NCI-H2171 treated with DMSO at 0.1 percent for 48 hours (cell line): Measurements from ENCODE around the gene VDAC1.
"Not testable (repeated sequence)": the region's sequence is repeated elsewhere in the genome, so short reads cannot be mapped to it uniquely, and the experiment has no call there.

ENCODE experiments used
- DNase-seq: peaks from one replicate; lab custom pipeline; 2025; lab: John Stamatoyannopoulos, UW

Gene VDAC1

DNA sequence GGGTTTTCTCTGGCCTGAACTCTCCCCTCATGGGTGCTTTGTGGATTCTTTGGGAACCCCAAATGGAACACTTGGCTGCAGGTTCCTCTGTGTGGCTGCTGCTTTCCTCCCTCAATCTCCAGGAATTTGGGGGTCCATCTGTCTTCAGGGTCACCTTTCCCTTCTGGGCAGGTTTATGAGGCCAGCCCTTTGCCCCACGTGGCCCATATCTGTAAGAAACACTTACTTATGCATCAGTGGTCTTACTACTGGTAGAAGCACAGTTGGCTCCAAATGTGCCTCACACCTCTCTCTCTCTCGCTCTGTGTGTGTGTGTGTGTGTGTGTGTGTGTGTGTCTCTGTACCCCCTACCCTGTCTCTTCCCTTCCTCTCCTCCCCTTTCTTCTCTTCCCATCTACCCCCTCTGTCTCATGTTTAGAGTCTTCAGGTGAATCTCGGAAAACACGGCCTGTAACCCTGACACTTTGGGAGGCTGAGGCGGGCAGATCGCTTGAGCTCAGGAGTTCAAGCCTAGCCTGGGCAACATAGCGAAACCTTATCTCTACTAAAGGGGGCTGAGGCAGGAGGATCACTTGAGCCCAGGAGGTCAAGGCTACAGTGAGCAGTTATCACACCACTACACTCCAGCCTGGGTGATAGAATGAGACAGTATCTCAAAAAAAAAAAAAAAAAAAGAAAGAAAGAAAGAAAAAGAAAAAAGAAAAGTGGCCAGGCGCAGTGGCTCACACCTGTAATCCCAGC, 63.1 kb downstream of the VDAC1 start:
- no peak for DNase-seq

DNA sequence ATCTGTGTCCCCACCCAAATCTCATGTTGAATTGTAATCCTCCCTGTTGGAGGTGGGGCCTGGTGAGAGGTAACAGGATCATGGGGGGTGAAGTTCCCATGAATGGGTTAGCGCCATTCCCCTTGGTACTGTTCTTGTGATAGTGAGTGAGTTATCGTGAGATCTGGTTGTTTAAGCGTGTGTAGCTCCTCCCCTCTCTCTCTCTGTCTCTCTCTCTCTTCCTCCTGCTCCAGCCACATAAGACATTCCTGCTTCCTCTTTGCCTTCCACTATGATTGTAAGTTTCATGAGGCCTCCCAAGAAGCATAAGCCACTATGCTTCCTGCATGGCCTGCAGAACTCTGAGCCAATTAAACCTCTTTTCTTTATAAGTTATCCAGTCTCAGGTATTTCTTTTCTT, 65.1 kb downstream of the VDAC1 start:
- no peak for DNase-seq

DNA sequence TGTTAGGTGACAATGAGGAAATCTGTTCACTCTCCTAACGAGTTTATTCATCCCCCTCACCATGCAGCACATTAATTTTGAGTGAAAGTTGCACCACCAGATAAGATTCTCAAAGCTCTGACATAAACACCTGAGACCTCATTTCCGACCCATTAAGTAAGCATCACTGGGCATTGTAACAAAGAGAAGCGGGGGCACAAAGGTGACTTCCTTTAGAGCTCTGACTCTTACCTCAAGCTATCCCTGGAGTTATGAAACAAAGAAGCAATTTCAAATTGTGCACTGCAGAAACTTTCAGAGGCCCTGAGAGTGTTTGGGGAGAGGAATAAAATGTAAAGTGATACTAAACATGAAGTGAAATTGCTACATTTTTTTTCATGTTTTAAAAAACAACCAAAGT, 65.8 kb downstream of the VDAC1 start:
- DNase-seq, result peak; percentile 43

DNA sequence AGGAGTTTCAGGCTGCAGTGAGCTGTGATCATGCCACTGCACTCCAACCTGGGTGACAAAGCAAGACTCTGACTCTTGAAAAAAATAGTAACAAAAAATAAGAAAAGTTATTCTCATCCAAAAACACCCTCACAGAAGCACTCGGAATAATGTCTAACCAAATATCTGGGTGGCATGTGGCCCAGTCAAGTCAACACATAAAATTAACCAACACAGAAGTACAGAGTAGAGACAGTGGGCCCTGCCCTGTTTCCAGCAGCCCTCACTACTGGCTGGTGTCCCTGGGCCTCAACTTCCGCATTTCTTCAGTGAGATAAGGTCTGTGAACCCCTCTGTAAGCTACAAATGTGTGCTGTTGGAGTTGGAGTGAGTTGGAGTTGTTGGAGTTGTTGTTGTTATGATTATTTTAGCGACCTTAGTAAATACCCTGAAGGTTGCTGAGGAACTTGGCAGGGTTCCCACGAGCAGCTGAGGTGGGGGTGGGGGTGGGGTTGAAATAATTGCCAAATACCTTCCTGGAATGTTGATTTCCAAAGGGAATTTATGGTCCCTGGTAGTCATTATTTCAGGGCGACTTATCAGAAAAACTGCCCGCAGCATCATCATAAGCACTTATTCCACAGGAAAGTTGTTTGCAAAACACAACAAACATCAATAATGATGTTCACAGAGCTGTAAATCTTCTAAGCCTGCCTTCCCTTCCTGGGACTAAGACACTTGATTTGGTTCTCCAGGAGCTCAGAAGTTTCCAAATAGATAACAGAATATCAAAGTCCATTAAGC, 66.5 kb downstream of the VDAC1 start:
- DNase-seq, result peak; percentile 2

DNA sequence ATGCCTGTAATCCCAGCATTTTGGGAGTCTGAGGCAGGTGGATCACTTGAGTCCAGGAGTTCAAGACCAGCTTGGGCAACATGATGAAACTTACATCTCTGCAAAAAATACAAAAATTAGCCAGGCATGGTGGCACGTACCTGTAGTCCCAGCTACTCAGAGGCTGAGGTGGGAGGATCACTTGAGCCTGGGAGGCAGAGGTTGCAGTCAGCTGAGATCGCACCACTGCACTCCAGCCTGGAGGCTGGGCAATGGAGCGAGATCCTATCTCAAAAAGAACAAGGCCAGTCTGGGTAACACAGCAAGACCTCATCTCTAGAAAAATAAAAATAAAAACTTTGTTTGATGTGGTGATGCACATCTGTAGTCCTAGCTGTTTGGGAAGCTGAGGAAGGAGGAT, 67.1 kb downstream of the VDAC1 start:
- not testable (repeated sequence) for DNase-seq

DNA sequence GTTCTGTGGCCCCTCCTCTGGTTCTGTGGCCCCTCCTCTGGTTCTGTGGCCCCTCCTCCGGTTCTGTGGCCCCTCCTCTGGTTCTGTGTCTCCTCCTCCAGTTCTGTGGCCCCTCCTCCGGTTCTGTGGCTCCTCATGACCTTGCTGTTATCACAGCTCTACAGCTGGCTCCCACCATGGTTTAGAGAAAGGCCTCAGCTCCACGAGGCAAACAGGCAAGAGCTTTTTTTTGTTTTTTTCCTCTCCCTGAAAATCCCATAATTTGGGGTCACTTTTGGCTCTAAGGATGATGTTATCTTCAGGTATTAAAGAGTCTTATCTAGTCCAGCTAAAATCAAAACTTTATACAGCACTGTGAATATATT, 68.1 kb downstream of the VDAC1 start:
- no peak for DNase-seq

DNA sequence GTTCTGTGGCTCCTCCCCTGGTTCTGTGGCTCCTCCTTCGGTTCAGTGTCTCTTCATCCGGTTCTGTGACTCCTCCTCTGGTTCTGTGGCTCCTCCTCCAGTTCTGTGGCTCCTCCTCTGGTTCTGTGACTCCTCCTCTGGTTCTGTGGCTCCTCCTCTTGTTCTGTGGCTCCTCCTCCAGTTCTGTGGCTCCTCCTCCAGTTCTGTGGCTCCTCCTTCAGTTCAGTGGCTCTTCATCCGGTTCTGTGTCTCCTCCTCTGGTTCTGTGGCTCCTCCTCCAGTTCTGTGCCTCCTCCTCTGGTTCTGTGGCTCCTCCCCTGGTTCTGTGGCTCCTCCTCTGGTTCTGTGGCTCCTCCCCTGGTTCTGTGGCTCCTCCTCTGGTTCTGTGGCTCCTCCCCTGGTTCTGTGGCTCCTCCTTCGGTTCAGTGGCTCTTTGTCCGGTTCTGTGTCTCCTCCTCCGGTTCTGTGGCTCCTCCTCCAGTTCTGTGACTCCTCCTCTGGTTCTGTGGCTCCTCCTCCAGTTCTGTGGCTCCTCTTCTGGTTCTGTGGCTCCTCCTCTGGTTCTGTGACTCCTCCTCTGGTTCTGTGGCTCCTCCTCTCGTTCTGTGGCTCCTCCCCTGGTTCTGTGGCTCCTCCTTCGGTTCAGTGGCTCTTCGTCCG, 68.7 kb downstream of the VDAC1 start:
- DNase-seq, result not testable (repeated sequence)

DNA sequence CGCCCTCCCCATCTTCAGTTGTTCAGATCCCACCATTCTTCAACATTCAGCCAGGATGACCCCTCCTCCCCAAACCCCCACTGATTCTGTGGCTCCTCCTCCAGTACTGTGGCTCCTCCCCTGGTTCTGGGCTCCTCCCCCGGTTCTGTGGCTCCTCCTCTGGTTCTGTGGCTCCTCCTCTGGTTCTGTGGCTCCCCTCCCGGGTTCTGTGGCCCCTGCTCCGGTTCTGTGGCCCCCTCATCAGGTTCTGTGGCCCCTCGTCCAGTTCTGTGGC, 69.2 kb downstream of the VDAC1 start:
- DNase-seq, result no peak

DNA sequence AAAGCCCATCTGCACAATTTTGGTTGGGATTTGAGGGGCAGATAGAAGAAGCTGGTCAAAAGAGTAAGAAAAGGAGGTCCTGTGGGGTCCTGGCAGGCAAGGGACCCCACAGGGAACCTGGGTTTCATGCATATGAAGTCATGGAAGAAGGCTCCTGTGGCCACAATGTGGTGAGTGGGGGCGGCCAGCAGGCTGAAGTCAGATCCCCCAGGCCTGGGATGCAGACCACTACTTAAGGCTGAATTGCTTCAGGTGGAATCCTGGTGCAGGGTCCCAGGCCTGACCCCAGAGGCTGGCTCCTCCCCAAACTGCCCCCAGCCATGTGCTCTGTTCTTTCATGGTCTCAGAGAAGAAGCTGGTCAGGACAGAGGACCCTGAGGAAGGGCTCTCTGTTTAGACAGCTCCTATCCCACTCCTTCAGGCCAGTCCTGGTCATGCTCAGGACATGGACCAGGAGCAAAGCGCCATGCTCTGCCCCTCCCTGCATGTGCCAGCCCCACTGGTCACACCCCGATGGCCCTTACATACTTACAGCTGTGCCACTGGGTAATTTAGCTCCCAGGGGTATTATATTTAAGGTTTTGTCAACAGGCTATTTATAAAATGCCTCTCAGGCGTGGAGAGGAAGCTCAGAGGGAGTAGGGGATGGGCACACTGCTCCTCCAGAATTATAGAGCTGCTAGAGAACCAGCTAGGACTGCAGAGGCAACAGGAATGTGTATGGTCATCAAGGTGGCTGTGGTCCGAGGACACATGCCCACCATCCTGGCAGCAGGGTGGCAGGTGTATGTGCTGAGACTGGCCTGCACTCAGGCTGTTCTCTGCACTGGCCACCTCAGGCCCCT, 69.7 kb downstream of the VDAC1 start:
- no peak for DNase-seq

DNA sequence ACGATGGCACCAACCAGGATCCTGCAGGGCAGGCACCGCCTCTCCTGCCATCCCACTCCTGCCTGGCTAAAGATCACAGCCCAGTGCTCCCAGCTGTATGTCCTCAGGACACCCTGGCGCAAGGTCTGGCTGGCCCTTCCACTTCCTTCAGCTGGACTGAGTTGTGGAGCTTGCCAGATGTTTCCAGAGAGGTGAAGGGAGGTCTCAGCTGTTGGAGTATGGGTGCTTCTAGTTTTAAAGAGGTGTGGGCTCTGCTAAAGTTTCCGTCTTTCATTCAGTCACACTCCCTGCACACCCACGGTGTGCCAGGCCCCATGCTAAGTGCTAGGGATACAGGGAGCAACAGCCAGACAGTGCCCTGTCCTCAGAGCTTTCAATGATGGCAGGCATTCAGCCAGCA, 70.5 kb downstream of the VDAC1 start:
- DNase-seq, result no peak

DNA sequence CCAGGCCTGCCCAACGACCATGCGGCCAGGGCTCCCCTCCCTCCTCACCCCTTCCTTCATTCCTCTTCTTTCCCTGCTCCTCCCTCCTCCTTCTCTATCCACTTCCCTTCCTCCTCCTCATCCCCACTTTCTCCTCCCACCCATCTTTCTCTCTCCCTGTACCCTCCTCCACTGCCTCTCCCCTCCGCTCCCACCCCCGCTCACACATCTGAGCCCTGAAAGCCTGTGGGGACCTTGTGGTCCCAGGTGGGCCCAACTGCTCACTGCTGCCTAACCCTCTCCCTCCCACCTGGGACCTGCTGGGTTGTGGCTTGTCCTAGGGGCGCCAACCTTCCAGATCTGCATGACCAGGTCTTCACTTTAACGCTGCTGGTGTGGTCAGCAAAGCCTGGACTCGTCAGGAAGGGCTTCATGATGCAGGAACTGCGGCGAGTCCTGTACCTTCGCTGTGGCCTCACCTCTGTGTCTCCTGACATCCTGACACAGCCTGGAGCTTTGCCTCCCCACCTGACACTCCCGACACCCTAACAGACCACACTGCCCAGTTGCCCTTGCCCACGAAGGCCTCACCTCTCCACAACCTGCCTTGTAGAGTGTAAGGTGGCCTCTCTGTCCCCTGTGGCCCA, 71.0 kb downstream of the VDAC1 start:
- no peak for DNase-seq

DNA sequence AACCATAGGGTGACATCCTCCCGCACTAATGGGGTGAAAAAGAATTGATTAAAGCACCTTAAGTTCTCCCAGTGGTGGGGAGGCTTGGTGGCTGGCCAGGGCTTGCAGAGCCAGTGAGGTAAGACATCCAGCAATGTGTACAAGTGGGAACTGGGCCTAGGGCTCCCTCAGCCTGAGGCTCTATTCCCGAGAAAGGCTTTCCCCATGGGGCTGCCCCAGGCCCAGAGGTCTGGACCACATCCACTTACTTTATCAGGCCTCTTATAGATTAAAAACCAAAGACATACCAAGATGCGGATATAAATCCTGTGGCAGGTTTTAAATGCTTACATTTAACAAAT, 71.6 kb downstream of the VDAC1 start:
- DNase-seq, result no peak

DNA sequence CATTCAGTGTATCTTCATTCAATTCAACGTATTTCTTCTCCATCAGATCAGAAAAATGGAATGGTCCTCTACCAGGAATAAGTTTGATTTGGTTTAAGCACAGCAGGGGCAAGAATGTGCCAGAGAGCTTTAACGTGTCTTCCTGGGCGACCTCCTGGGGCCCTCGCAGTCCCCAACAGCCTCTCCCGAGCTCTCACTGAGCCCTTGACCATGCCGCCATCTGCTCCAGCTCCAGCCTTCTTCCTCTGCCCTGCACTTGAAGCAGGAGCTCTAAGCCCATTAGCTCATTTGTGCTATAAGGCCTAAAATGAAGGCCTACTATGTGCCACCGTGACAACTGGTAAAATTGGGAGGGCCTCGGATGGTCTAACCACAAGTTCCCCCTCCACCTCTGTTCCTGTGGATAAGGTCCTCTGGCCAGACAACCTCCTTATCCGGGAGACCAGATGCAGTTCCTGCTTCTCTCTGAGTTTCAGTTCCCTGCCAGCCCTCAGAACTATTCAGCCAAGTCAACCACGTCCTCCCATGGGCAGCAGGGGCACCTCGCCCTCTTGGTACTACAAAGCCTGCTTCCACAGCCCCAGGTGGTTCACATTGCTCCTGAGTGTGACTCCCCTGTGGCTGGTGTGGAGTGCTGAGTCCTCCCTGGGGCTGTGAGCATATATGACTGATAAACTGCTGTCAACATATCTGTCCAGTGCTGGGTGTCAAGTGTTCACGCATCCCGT, 72.2 kb downstream of the VDAC1 start:
- no peak for DNase-seq

DNA sequence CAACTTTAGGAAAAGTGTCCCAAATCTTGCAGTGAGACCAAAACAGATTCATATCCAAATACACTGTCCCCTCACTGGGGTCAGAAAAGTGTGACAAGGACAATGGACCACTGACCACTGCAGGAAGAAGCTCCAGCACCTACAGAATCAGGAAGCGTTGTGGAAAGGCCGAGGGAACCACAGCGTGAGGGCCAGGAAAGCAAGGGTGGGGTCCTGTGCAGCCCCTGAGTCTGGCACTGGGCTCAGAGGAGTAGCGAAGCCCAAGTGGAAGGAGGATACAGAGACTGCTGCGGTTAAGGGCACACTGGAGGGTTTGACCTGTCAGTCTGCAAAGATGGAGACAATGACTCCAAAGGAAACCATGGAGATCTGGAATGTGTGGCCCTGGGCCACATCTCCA, 73.2 kb downstream of the VDAC1 start:
- no peak for DNase-seq

DNA sequence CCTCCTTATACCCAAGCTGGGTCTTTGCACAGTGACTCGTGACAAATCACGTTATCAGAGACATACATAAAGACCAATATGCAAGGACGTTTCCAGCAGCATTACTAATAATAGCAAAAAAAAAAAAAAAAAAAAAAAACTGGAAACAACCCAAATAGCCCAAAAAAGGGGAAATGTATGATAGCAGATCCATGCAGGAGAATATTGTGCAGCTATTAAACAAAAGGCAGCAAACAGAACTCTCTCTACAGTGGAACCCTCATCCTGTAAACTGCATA, 74.0 kb downstream of the VDAC1 start:
- no peak for DNase-seq

DNA sequence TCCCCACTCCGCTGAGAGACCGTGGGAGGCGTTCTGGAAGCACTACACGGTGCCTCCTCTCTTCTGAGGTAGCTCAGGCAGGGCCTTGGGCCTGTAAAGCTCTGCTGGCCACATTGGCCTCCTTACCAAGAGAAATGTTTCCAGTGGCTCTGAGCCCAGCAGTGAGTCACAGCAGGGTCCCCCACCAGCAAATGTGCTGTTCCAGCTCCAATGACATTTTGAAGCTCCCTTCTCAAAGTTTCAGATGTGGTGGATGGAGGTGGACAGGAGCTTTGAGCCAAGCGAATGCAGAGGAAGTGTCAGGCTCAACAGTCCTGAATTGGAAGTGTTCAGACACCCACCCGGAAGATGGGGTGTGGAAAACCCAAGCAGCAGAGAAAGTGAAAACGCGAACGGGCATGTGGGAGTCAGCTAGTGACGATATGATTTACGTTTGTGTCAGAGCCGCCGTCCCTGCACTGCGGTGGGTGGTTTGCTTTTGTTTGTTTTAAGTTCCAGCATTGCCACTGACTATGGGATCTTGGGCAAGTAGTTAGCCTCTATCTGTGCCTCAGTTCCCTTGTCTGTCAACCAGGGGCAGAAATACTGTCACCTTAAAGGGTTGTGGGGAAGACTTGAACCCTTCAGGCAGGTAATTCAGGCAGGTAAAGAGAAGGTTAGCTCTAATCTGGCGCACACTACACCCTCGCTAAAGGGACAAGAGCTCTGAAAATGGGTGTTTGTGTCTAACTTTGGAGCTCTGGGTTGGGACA, 74.5 kb downstream of the VDAC1 start:
- no peak for DNase-seq

DNA sequence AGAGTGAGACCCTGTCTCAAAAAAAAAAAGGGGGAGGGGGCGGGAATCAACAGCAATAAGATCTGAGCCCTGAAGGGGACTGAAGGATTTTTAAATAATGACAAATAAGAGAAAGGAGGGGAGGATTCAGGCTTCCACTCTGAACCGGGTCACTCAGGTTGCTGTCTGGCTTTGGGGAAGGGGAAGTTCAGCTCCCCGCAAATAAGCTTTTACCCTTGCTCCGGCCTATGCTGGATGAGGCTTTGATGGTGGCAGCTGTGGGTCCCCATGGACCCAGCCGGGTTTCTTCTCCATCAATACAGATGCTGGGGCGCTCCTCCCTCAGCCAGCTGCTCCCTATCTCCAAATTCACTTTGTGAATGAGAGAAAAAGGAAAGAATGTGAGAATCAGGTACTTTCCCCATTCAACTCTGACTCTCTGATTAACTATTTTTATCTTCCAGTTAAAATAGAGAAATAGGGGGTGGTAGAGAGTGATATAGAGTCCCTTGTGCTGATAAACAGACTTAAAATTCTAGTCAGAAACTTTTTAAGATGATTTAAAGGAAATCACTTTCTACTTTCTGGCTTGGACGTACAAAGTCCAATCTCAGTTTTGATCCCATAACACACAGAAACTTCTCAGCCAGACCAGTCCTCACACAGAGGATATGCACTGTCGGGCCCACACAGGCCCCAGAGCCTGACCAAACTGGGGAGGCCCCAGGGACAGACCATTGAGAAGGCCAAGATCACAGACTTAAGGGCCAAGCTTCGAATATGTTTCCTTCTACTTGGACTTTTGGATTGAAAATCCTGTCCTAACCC, 76.0 kb downstream of the VDAC1 start:
- DNase-seq, result no peak

DNA sequence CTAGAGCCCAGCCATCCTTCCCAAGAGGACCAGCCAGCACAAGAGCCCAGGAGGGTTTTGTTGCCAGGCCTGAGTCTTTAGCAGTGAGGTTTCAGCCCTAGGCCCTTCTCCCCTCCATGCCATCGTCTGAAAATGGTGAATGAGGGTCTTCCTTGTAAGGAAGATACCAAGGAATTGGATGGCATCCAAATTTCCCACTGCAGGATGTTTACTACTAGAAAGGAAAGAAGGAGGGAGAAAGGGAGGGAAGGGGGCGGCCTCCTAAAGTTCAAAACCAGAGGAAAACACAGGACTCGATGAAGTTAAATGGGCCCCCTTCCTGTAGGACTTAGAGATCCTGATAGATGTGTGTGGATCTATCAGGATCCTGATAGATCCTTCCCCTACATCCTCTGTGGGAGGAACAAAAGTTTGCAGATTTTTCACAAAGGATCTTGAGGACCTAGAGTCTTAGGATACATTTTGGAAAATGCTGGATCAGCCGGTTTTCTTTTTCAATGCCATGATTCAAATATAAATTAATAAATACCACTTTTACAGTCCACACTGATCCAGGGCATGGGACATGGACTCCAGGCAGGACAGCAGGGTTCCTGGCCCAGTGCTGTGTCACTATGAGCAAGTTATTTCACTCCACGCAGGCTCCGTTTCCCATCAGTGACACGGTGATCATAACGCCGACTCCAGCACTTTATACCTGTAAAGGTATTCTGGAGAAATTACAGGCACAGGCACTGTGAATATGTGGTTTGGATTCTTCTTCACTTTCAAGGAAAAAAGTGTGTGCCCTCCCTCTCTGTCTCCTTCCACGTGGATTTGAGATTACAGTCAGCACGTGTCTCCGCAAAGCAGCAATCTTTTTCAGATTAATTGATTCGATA, 77.2 kb downstream of the VDAC1 start:
- no peak for DNase-seq
